Stimulated activated CD4-positive, alpha-beta T cell treated with anti-CD3 and anti-CD28 coated beads, Interleukin-15, amount 100 ng/mL, for 48 hours (primary cell): ENCODE results near the gene DOCK1.
"Not testable (repeated sequence)": the region's sequence is repeated elsewhere in the genome, so short reads cannot be mapped to it uniquely, and the experiment has no call there.

Experiments used
- DNase-seq, 2 donors: peaks; one replicate each; pipeline ENCODE4 v3.0.0-alpha.2; 2020; ENCODE audit warnings: low read depth in 2 of 2

Gene DOCK1

DNA sequence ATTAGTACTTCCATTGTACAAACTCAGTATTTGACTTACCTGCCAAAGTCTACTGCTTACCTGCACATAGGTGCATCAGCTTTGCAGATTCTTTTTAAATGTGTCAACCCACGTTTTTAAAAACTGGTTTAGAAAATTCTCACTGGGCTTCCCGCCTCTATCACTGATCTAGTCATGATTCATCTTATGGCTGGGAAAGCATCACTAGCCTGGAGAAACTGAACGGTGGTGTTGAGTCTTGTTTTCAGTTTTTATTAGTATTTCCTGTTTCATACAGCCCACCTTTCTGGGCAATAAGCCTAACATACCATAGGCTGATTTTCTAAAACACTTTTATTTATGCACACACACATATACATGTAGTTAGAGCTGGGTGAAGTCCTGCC, 19.7 kb downstream of the DOCK1 start:
- DNase-seq = no peak

DNA sequence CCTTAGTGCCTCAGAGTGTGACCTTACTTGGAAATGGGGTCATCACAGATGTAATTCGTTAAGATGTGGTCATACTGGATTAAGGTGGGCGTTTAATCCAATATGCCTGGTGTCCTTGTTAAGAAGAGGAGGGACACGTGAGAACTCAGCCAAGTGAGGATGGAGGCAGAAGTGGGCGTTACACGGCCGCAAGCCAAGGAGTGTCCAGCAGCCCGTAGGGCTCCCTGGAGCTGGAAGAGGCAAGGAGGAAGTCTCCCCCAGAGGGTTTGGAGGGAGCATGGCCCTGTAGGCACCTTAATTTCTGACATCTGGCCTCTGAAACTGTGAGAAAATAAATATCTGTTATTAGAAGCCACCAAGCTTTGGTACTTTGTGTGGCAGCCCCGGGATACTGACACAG, 21.3 kb downstream of the DOCK1 start:
- DNase-seq = no peak

DNA sequence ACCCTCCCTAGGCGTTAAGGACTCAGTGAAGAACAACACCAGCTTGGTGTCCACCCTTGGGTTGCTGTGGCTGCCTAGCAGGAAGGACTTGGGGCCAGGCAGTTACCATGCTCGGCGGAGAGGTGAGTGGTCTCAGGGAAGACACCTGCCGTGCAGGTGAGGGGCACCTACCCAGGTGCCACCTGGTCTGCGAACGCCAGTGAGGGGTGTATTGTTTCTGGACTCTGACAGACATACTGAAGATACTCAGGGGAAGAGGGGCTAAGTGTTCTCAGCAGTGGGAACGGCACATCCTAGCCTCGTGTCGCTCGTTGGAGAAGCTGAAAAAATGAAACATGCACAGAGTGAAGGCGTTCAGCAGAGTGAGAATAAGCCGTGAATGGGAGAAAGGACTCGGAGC, 22.6 kb downstream of the DOCK1 start:
- DNase-seq = no peak

DNA sequence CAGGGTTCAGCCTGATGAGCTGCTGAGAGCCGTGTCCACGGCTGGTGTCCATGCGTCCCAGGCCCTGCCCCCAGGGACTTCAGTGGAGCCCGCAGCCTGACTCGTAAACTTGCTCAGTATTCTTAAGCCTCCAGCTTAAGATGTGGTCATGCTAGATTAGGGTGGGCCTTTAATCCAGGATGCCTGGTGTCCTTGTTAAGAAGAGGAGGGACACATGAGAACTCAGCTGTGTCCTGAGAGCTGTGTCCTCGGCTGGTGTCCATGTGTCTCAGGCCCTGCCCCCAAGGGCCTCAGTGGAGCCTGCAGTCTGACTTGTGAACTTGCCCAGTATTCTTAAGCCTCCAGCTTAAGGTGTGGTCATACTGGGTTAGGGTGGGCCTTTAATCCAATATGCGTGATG, 23.0 kb downstream of the DOCK1 start:
- no peak for DNase-seq

DNA sequence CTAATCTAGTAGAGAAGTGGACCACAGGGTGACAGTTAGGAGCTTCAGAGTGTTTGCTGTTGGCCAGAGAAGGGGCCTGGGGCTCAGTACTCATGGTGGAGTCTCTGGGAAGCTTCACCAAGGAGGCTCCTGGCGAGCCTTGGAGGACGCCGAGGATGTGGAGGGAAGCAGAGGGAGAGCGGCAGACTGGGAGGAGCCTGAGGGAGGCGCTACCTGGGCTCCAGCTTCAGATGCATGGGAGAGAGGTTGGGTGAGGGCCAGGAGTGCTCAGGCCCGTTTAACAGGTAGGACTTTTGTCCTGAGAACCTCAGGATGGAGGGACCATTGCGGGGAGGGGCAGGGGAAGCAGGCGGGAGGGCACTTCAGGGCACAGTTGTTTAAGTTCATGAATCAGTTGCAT, 24.2 kb downstream of the DOCK1 start:
- no peak for DNase-seq

DNA sequence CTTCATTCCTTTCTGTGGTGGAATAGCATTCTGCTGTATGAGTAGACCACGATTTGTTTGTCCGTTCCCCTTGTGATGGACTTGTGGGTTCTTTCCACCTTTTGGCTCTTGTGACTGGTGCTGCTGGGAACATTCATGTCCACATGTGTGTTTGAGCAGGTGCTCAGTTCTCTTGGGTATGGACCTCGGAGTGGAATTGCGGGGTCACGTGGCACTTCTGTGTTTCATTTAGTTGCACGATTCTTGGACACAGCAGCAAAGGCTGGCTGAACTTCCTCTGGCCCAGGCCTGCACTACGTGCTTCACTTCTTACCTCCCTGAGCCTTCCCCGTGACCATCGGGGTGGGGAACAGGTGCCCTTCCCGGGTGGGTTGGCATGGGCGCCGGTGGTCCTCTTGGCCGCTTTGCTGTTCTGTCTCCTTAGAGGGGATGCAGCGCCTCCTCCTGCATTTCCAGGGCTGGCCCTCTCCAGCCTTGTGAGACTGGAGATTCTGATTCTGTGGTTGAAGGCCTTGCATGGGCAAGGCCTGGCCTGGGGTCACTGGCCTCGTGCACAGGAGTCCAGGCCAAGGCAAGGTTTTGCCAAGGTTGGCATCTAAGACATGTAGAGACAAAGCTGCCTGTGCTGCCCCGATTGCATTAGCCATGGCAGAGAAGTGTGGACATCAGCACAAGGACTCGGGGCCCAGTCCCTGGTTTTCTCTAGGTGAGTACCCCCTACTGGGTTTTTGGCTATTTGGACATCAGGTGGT, 25.1 kb downstream of the DOCK1 start:
- no peak for DNase-seq

DNA sequence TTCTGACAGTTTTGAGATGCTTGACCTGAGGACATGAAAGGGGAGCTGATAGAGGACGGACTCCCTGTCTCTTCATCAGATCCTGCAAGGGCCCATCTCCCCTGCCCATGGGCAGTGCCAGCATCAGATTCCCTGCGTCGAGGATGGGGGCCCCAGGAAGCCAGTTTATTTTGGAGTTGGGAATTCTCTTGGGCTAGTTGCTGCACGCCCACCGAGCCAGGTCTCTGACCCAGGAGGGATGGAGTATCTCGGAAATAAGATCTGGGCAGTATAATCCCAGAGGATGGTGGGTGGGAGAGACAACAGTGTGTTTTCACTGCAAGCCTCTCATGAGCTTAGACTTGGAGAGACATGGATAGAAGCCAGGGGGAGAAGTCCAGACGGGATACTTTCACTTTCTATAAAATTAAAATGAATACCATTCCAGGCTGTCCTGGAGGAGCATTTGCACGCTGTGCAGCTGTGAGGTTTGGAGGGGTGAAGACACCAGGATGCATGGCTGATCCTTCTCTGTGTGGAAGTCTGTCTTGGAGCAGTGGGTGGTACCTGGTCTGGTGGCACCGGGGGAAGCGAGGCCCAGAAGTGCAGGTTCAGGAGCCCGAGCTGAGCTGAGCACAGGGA, 25.8 kb downstream of the DOCK1 start:
- no peak for DNase-seq

DNA sequence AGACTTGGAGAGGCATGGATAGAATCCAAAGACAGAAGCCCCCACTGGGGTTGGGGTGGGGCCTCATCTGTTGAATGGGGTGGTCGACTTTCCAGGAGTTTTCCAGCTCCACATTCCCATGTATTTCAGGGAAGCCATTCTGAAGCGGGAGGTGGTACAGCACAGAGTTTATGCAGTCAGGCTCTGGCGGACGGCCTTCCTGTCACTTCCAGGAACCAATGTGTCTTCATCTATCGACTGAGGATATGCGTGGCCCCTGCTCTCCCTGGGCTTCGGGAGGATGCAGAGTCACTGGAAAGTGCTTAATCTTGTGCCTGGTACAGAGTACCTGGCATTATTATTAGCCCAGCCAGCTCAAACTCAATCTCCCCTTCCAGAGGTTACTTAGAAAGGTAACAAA, 26.3 kb downstream of the DOCK1 start:
- no peak for DNase-seq

DNA sequence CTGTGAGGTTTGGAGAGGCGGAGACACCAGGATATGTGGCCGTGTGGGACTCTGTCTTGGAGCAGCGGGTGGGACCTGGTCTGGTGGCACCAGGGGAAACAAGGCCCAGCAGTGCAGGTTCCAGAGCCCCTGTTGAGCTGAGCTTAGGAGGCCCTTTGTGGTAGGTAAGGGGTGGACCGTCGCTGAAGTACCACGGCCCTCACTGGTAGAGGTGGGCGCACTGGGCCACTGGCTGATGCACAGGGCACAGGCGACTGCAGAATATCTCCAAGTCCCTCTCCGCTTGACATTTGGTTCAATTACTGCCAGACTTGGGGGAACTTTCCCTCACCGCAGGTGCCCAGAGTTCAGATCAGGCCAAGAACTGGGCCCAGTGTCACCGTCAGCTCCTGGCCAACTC, 27.3 kb downstream of the DOCK1 start:
- DNase-seq = no peak

DNA sequence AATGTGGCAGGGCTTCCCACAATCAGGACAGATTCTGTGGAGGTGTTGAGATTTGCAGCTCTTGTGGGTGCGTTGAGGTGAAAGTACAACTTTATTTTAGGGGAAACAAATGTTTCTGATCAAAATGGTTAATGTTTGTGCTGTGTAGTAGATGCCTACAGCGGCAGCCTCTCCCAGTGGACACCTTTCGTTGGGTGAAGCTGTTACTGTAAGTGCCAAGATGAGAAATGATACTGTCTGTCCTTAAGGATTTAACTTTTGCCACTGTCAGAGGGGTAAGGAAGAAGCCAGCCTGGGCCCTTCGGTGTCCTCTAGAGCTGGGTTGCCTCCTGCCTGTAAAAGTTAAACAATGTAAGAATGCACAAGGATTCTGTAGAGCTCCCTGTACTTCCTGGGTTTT, 27.9 kb downstream of the DOCK1 start:
- DNase-seq = no peak

DNA sequence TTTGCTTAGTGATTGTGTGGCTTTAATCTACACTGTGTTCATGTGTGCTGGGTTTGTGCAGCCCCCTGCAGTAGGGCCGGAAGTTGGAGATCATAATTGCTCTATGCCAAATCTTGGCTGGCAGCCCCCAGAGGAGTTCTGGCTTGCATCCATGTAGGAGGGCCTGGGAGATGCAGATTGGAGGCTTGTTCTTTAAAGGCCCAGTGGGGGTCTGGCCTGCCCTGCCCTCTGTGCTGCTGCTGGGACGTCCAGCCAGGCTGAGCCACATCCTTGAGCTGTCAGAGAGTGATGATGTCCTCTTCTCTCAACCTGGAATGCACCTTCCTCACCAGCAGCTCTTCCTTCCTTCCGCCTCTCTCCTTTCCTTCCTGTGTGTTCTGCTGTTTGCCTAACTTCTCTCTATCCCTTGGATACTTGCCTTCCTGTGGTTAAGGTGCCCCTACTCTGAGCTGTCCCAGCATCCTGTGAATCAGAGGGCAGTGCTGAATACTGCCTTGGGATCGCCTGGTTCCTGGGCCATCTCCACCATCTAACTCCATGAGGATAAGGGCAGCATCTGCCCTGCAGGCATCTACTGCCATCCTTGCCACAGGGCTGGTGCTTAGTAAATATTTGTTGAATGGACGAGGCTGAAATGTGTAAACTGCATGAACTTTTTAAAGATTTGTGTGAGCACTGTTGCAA, 30.2 kb downstream of the DOCK1 start:
- DNase-seq = no peak

DNA sequence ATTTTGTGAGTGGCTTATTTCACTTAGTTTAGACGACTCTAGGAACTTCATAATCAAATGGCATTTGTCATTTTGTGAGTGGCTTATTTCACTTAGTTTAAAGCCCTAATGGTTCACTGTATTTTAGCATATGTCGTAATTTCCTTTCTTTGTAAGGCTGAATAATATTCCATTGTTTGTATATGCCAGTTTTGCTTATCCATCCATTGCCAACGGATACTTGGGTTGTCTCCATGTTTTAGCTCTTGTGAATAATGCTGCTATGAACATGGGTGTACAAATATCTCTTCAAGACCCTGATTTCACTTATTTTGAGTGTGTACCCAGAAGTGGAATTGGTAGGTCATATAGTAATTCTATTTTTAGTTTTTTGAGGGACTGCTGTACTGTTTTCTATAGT, 31.8 kb downstream of the DOCK1 start:
- no peak for DNase-seq

DNA sequence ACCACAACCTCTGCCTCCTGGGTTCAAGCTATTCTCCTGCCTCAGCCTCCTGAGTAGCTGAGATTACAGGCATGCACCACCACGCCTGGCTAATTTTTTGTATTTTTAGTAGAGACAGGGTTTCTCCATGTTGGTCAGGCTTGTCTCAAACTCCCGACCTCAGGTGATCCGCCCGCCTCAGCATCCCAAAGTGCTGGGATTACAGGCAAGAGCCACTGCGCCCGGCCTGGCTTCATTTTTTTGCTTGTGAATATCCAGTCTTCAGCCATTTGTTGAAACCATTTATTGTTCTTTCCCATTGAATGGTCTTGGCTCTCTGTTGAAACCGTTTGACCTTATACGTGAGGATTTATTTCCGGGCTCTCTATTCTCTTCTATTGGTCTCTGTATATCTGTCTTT, 32.9 kb downstream of the DOCK1 start:
- not testable (repeated sequence) for DNase-seq

DNA sequence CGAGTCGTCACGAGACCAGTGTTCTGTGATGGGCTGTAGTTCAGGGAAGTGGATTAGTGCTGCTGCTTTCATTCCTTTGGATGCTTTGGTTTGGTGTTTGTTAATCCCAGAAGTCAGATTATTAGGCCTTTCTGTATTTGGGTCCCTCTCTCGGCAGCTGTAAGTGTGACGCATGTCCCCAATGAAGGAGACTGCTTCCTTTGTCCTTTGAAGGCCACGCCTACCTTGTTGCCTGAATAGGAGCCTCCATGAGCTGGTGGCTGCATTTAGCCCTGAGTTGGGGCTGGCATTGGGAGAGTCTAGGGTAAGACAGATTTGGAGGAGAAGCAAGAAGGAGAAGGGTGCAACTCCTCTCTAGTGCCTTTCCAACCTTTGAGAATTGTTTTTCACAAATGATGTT, 34.5 kb downstream of the DOCK1 start:
- DNase-seq = no peak

DNA sequence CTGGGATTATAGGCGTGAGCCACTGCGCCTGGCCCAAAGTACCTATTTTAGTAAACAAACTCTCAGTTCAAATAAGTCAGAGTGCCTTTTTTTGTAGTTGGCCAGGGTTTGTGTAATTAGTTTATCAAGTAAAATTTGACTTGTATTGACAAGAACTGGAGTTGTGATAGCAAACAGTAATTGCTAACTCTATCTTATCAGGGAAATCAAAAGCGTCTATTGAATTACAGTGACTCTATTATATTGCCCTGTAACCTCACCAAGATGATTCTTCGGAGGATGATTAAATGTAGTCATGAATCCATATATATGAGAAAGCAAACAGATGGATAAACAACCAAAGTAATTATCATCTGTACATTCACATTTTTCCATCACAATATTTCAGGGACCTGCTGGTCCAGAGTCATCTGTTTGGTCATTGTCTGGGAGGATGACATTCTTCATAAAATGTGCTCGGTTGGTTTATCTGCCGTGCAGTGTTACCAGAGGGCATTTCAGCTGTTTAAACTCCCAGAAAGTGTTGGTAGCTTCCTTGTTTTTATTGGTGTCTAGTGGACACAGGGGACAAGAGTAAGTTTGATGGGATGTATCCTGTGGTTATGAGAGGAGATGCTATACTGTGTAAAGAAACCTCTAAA, 35.6 kb downstream of the DOCK1 start:
- DNase-seq = no peak

DNA sequence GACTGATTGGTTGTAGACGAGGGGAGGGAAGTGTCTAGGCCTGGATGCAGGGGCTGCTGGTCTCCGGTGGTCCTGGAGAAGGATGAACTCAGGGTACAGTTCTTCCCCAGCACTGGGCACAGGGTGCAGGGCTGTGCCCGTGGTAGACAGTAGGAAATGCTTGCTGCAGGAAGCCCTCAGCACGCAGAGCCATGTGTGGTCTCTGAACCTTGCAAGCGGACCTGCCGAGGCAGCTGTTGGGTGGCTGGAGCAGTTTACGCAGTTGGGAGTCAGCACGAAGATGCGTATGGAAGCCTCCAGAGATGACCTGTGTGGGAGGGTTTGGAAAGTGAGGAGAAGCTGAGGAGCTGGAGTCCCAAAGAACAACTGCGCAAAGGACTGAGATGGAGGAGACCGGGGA, 39.0 kb downstream of the DOCK1 start:
- DNase-seq = no peak

DNA sequence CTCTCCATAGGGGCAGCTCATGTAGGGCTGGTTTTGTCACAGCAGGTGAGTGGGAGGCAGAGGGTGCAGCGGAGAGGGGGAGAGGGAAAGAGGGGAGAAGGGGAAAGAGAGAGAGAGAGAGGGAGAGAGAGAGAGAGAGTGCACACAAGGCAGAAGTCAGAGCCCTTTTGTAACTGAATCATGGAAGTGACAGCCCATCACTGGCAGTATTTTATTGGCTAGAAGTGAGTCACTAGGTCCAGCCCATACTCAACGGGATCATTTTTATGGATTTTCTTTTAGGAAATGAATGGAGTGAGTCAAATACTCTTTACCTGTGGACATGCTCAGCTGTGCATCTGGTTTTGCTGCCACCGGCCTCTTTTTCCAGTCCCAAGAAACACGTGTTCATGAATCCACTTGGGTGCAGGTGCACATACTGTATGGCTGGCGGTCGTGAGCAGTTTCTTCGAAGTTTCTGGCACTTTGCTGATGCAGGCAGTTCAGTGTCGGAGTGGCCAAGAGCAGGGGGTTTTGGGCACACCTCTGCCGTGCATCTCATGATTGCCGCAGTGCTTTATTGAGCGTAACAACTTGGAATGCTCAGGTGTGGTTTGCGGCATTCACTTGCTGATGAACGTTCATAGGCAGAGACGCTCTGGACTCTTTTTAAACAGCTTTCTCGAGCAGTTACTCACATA, 40.3 kb downstream of the DOCK1 start:
- no peak for DNase-seq

DNA sequence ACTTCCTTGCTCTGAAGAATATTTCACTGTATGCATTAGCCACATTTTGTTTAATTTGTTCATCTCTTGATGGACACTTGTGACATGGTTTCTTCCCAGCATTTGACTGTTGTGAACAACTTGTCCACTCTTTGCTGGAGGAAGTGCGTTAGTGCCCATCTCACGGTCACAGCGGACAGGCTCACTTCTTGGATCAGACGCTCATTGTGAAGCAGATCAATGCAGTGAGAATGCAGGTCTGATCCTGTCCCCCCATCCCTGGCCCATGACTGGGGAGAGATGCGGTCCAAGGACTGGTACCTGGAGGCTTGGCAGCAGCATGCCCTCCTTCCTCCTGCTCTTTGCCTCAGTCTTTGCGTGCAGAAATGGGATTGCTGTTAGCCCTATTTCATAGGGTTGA, 41.5 kb downstream of the DOCK1 start:
- DNase-seq = no peak

DNA sequence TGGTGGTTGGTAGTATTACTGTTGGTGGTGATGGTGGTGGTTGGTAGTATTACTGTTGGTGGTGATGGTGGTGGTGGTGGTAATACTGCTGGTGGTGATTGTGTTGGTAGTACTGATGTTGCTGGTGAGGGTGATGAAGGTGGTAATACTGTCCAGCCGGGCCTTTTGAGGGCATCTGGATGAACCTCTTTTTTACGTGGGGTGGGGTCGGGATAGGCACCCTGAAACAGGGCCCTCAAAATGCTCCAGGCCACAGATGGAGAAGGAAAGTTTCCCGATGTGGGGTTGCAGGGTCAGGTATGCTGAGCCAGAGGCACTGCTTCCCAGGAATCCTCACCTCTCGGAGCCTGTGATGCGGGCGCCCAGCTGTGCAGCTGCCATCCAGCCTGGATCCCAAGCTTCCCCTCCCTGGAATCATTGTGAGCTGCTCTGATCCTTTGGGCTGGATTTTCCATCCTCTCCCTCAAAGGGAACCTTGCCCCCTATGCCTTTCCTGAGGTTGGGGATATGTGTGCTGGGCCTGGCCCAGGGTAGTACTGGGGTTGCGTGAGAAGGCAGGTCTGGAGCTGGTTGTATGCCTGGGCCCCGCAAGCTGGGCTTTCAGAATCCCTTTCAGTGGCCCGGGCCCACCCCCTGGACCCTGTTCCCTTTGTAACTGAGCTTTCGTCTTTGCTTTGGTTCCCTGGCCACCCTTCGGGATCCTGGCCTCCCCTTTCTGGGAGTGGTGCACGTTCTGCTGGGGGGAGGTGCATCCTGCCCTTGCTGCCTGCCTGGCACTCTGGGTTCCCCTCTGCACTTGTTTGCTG, 43.3 kb downstream of the DOCK1 start:
- no peak for DNase-seq

DNA sequence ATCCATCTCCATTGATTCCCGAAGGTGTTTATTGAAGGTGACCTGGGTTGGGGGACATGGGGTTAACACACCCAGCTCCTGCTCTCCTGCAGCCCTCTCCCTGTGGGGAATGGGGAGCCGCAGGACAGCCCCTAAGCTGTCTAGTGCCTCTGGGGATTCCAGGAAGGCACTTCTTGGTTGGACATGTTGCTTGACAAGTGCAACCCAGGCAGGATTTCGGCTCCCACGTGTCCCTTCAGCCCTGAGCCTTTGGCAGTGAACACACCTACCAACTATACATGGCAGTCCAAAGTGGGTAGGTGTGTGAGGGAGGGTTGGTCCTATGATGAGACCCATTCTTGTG, 43.9 kb downstream of the DOCK1 start:
- no peak for DNase-seq

DNA sequence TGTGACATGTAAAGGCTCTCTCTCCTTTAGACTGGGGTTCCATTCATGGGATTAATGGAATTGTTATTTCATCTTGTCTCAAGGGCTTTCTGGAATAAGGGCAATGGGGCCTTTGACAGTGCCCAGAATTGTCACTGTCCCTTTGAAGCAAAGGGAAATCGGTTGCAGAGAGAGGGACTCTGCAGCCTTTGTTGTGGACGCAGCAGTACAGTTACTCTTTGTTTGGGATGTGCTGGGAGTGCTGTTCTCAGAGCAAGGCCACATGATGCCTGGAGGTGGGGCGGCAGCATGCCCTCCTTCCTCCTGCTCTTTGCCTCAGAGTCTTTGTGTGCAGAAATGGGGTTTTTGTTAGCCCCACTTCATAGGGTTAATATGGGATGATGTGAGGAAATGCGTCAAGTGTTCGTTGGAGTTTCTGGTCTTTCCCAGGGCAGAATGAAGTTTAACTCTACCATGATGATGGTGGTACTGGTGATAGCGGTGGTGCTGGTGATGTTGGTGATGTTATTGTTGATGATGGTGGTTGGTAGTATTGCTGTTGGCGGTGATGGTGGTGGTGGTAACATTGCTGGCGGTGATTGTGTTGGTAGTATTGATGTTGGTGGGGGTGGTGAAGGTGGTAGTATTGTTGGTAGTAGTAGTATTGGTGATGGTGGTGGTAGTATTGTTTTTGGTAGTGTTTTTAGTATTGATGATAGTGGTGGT, 45.3 kb downstream of the DOCK1 start:
- no peak for DNase-seq
